ENCODE results near the gene STK10.

The STK10 gene

GRCh38 chr5:172079876-172080275 lies 108.1 kb downstream of the STK10 start:
- no peaks in the 10 kb centered on the region for H3K9me3 ChIP-seq (ENCODE audit: insufficient read depth, low read length)
- H3K9ac ChIP-seq (ENCODE audit: insufficient read length, low read depth) = no peak overlapping the region
- no peaks in the 10 kb centered on the region for H3K27me3 ChIP-seq (ENCODE audit: insufficient read depth, insufficient read length)
- TF ChIP-seq YY1 (IDR thresholded peaks at IDR 0.05; ENCODE audit: insufficient read depth, insufficient read length) (no peak), ZNF274 (IDR thresholded peaks at IDR 0.05; ENCODE audit: low read depth, low read length) (no peak), SUZ12 (IDR thresholded peaks at IDR 0.05; ENCODE audit: extremely low read depth, insufficient read depth, insufficient read length) (no peak)
- H3K36me3 ChIP-seq (ENCODE audit: insufficient read depth, insufficient read length, low read length) = peaks cover 36% of the 10 kb centered on the region
- no peak for DNase-seq (ENCODE audit: low read depth, low spot score)
- peaks cover 9% of the 10 kb centered on the region for H3K4me1 ChIP-seq (ENCODE audit: insufficient read depth, insufficient read length)
- no peak overlapping the region for H3K4me3 ChIP-seq (ENCODE audit: insufficient read length, low read depth)

- TF ChIP-seq YY1 (IDR thresholded peaks at IDR 0.05; ENCODE audit: insufficient read depth, insufficient read length) (no peak), SUZ12 (IDR thresholded peaks at IDR 0.05; ENCODE audit: extremely low read depth, insufficient read depth, insufficient read length) (no peak), ZNF274 (IDR thresholded peaks at IDR 0.05; ENCODE audit: low read depth, low read length) (no peak)
- no peak overlapping the region for H3K4me3 ChIP-seq (ENCODE audit: insufficient read length, low read depth)
- H3K36me3 ChIP-seq (ENCODE audit: insufficient read depth, insufficient read length, low read length) = peaks cover 36% of the 10 kb centered on the region
- DNase-seq (ENCODE audit: low read depth, low spot score) = no peak
- no peak overlapping the region for H3K9ac ChIP-seq (ENCODE audit: insufficient read length, low read depth)
- H3K27me3 ChIP-seq (ENCODE audit: insufficient read depth, insufficient read length) = no peaks in the 10 kb centered on the region
- peaks cover 9% of the 10 kb centered on the region for H3K4me1 ChIP-seq (ENCODE audit: insufficient read depth, insufficient read length)
- no peaks in the 10 kb centered on the region for H3K9me3 ChIP-seq (ENCODE audit: insufficient read depth, low read length)
Measured at GRCh38 chr5:172078726-172079345, 109.2 kb downstream of the STK10 start.

- Histone ChIP-seq H3K9ac (ENCODE audit: insufficient read length, low read depth) (no peak overlapping the region), H3K4me1 (ENCODE audit: insufficient read depth, insufficient read length) (peaks cover 9% of the 10 kb centered on the region), H3K4me3 (ENCODE audit: insufficient read length, low read depth) (no peak overlapping the region), H3K36me3 (ENCODE audit: insufficient read depth, insufficient read length, low read length) (peaks cover 33% of the 10 kb centered on the region), H3K27me3 (ENCODE audit: insufficient read depth, insufficient read length) (no peaks in the 10 kb centered on the region), H3K9me3 (ENCODE audit: insufficient read depth, low read length) (no peaks in the 10 kb centered on the region)
- DNase-seq (ENCODE audit: low read depth, low spot score) = no peak
- TF ChIP-seq ZNF274 (IDR thresholded peaks at IDR 0.05; ENCODE audit: low read depth, low read length) = no peak
- no peak for TF ChIP-seq SUZ12 (IDR thresholded peaks at IDR 0.05; ENCODE audit: extremely low read depth, insufficient read depth, insufficient read length)
- no peak for TF ChIP-seq YY1 (IDR thresholded peaks at IDR 0.05; ENCODE audit: insufficient read depth, insufficient read length)
Measured at GRCh38 chr5:172077664-172078425, 110.2 kb downstream of the STK10 start.

GRCh38 chr5:172076761-172077244 lies 111.2 kb downstream of the STK10 start:
- H3K4me1 ChIP-seq (ENCODE audit: insufficient read depth, insufficient read length) = peaks cover 9% of the 10 kb centered on the region
- no peaks in the 10 kb centered on the region for H3K27me3 ChIP-seq (ENCODE audit: insufficient read depth, insufficient read length)
- H3K4me3 ChIP-seq (ENCODE audit: insufficient read length, low read depth) = no peak overlapping the region
- H3K9ac ChIP-seq (ENCODE audit: insufficient read length, low read depth) = no peak overlapping the region
- DNase-seq (ENCODE audit: low read depth, low spot score) = peak; percentile 67
- H3K9me3 ChIP-seq (ENCODE audit: insufficient read depth, low read length) = no peaks in the 10 kb centered on the region
- peaks cover 23% of the 10 kb centered on the region for H3K36me3 ChIP-seq (ENCODE audit: insufficient read depth, insufficient read length, low read length)
- no peak for TF ChIP-seq YY1 (IDR thresholded peaks at IDR 0.05; ENCODE audit: insufficient read depth, insufficient read length)
- no peak for TF ChIP-seq SUZ12 (IDR thresholded peaks at IDR 0.05; ENCODE audit: extremely low read depth, insufficient read depth, insufficient read length)
- TF ChIP-seq ZNF274 (IDR thresholded peaks at IDR 0.05; ENCODE audit: low read depth, low read length) = no peak

- H3K27me3 ChIP-seq (ENCODE audit: insufficient read depth, insufficient read length) = no peaks in the 10 kb centered on the region
- TF ChIP-seq ZNF274 (IDR thresholded peaks at IDR 0.05; ENCODE audit: low read depth, low read length) (no peak), SUZ12 (IDR thresholded peaks at IDR 0.05; ENCODE audit: extremely low read depth, insufficient read depth, insufficient read length) (no peak), YY1 (IDR thresholded peaks at IDR 0.05; ENCODE audit: insufficient read depth, insufficient read length) (no peak)
- H3K36me3 ChIP-seq (ENCODE audit: insufficient read depth, insufficient read length, low read length) = peaks cover 15% of the 10 kb centered on the region
- no peak for DNase-seq (ENCODE audit: low read depth, low spot score)
- peaks cover 6% of the 10 kb centered on the region for H3K4me1 ChIP-seq (ENCODE audit: insufficient read depth, insufficient read length)
- no peak overlapping the region for H3K9ac ChIP-seq (ENCODE audit: insufficient read length, low read depth)
- H3K4me3 ChIP-seq (ENCODE audit: insufficient read length, low read depth) = no peak overlapping the region
- no peaks in the 10 kb centered on the region for H3K9me3 ChIP-seq (ENCODE audit: insufficient read depth, low read length)
Measured at GRCh38 chr5:172075656-172076055, 112.4 kb downstream of the STK10 start.

GRCh38 chr5:172074896-172075295 lies 113.1 kb downstream of the STK10 start:
- no peaks in the 10 kb centered on the region for H3K27me3 ChIP-seq (ENCODE audit: insufficient read depth, insufficient read length)
- peaks cover 9% of the 10 kb centered on the region for H3K36me3 ChIP-seq (ENCODE audit: insufficient read depth, insufficient read length, low read length)
- H3K9ac ChIP-seq (ENCODE audit: insufficient read length, low read depth) = no peak overlapping the region
- no peaks in the 10 kb centered on the region for H3K9me3 ChIP-seq (ENCODE audit: insufficient read depth, low read length)
- peaks cover 6% of the 10 kb centered on the region for H3K4me1 ChIP-seq (ENCODE audit: insufficient read depth, insufficient read length)
- DNase-seq (ENCODE audit: low read depth, low spot score) = peak; percentile 44
- H3K4me3 ChIP-seq (ENCODE audit: insufficient read length, low read depth) = no peak overlapping the region
- no peak for TF ChIP-seq SUZ12 (IDR thresholded peaks at IDR 0.05; ENCODE audit: extremely low read depth, insufficient read depth, insufficient read length)
- no peak for TF ChIP-seq ZNF274 (IDR thresholded peaks at IDR 0.05; ENCODE audit: low read depth, low read length)
- no peak for TF ChIP-seq YY1 (IDR thresholded peaks at IDR 0.05; ENCODE audit: insufficient read depth, insufficient read length)

GRCh38 chr5:172071309-172071875 lies 116.6 kb downstream of the STK10 start:
- Histone ChIP-seq H3K4me3 (ENCODE audit: insufficient read length, low read depth) (no peak overlapping the region), H3K9me3 (ENCODE audit: insufficient read depth, low read length) (no peaks in the 10 kb centered on the region), H3K4me1 (ENCODE audit: insufficient read depth, insufficient read length) (no peaks in the 10 kb centered on the region), H3K9ac (ENCODE audit: insufficient read length, low read depth) (no peak overlapping the region), H3K36me3 (ENCODE audit: insufficient read depth, insufficient read length, low read length) (no peaks in the 10 kb centered on the region), H3K27me3 (ENCODE audit: insufficient read depth, insufficient read length) (no peaks in the 10 kb centered on the region)
- DNase-seq (ENCODE audit: low read depth, low spot score) = no peak
- TF ChIP-seq YY1 (IDR thresholded peaks at IDR 0.05; ENCODE audit: insufficient read depth, insufficient read length) = no peak
- no peak for TF ChIP-seq ZNF274 (IDR thresholded peaks at IDR 0.05; ENCODE audit: low read depth, low read length)
- TF ChIP-seq SUZ12 (IDR thresholded peaks at IDR 0.05; ENCODE audit: extremely low read depth, insufficient read depth, insufficient read length) = no peak
